Measurements from ENCODE around the gene NTN3. TPM values are rescaled to one million over a fixed set of nuclear protein-coding genes. Genes with fewer than 3 reads are reported as not detected.
A peak's percentile ranks its signal among the peaks of the same experiment; 100 is the strongest.

NTN3 gene
- total RNA-seq, 3 donors from 2014 or later (not counting 1 experiment from before 2014, with no cell fraction given): not detected

DNA sequence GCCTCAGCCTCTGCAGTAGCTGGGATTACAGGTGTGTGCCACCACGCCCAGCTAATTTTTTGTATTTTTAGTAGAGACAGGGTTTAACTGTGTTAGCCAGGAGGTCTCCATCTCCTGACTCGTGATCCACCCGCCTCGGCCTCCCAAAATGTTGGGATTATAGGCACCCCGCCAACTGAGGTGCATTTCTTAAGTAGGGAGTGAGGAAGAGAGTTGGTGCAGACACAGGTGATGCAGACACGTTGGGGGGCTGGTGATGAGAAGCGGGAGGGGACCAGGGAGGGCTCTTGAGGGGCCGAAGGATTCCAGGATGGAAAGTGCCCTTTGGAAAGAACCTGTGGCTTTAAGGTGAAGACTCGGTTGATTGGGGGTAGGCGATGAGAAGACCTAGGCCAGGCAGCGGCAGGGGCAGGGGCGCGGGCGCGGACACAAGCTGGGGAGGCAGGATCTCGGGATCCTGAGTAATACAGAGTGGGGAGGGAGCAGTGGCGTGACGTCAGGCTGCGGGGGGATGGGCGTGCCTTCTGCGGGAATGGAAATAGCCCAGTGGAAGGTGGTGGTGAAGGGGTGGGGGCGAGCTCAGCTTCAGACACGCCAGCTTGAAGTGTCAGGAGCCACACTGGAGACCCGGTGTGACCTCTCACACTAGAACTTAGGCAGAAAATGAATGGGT lies 40.2 kb downstream of the NTN3 start:
- Histone ChIP-seq H3K27ac (ENCODE audit: low read length) (no peak overlapping the region), H3K4me3 (ENCODE audit: low read length) (no peak overlapping the region), H3K9me3 (ENCODE audit: control insufficient read depth, insufficient read depth, low read length) (no peaks in the 10 kb centered on the region), H3K27me3 (ENCODE audit: control insufficient read depth, insufficient read depth, low read length) (no peaks in the 10 kb centered on the region), H3K36me3 (ENCODE audit: control insufficient read depth, insufficient read depth, low read length) (no peaks in the 10 kb centered on the region), H3K4me1 (ENCODE audit: control insufficient read depth, insufficient read depth, low read length) (peaks cover 73% of the 10 kb centered on the region)
- TF ChIP-seq, protein P1, sequence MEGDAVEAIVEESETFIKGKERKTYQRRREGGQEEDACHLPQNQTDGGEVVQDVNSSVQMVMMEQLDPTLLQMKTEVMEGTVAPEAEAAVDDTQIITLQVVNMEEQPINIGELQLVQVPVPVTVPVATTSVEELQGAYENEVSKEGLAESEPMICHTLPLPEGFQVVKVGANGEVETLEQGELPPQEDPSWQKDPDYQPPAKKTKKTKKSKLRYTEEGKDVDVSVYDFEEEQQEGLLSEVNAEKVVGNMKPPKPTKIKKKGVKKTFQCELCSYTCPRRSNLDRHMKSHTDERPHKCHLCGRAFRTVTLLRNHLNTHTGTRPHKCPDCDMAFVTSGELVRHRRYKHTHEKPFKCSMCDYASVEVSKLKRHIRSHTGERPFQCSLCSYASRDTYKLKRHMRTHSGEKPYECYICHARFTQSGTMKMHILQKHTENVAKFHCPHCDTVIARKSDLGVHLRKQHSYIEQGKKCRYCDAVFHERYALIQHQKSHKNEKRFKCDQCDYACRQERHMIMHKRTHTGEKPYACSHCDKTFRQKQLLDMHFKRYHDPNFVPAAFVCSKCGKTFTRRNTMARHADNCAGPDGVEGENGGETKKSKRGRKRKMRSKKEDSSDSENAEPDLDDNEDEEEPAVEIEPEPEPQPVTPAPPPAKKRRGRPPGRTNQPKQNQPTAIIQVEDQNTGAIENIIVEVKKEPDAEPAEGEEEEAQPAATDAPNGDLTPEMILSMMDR (IDR thresholded peaks at IDR 0.05): no peak
- no peaks in the 10 kb centered on the region for H3K9me3 Mint-ChIP-seq
- intact Hi-C loops (cut with micrococcal nuclease): loop anchor here (5.0 kb wide), 1 partner anchor 169 kb away; the partner anchor contains the start of gene ABCA3
- ATAC-seq: no peak
- WGBS (ENCODE audit: insufficient coverage): 91% methylated on average over 24 of the region's 24 CpGs
- peaks cover 0 to 4% of the 10 kb centered on the region in 2 donors for H3K27me3 Mint-ChIP-seq (ENCODE audit: low read depth in 2 of 2)
- H3K4me3 Mint-ChIP-seq: no peak overlapping the region
- DNase-seq: no peak
- H3K36me3 Mint-ChIP-seq: no peaks in the 10 kb centered on the region
- H3K4me1 Mint-ChIP-seq: peaks cover 38 to 55% of the 10 kb centered on the region in 2 donors
- H3K27ac Mint-ChIP-seq: peak overlapping the region in 1 of 2 donors; percentile 90

- Mint-ChIP-seq H3K4me3 (peak overlapping the region; percentile 92), H3K27me3 (ENCODE audit: low read depth in 2 of 2) (peaks cover 0 to 4% of the 10 kb centered on the region in 2 donors), H3K36me3 (no peaks in the 10 kb centered on the region), H3K4me1 (peaks cover 47 to 59% of the 10 kb centered on the region in 2 donors), H3K27ac (peak overlapping the region; percentile 89 to 91), H3K9me3 (no peaks in the 10 kb centered on the region)
- peaks cover 1% of the 10 kb centered on the region for H3K36me3 ChIP-seq (ENCODE audit: control insufficient read depth, insufficient read depth, low read length)
- DNase-seq: no peak
- peak overlapping the region; percentile 91 for H3K27ac ChIP-seq (ENCODE audit: low read length)
- H3K9me3 ChIP-seq (ENCODE audit: control insufficient read depth, insufficient read depth, low read length): no peaks in the 10 kb centered on the region
- H3K27me3 ChIP-seq (ENCODE audit: control insufficient read depth, insufficient read depth, low read length): no peaks in the 10 kb centered on the region
- no peak for ATAC-seq
- WGBS (ENCODE audit: insufficient coverage): 97% methylated on average over 17 of the region's 17 CpGs
- peaks cover 74% of the 10 kb centered on the region for H3K4me1 ChIP-seq (ENCODE audit: control insufficient read depth, insufficient read depth, low read length)
- no peak overlapping the region for H3K4me3 ChIP-seq (ENCODE audit: low read length)
- intact Hi-C loops (cut with micrococcal nuclease): loop anchor here (5.0 kb wide), 1 partner anchor 170 kb away; the partner anchor contains the start of gene ABCA3
- TF ChIP-seq, protein P1 (IDR thresholded peaks at IDR 0.05): no peak
Measured at GRCh38 chr16:2511996-2512734, 41.1 kb downstream of the NTN3 start.

DNA sequence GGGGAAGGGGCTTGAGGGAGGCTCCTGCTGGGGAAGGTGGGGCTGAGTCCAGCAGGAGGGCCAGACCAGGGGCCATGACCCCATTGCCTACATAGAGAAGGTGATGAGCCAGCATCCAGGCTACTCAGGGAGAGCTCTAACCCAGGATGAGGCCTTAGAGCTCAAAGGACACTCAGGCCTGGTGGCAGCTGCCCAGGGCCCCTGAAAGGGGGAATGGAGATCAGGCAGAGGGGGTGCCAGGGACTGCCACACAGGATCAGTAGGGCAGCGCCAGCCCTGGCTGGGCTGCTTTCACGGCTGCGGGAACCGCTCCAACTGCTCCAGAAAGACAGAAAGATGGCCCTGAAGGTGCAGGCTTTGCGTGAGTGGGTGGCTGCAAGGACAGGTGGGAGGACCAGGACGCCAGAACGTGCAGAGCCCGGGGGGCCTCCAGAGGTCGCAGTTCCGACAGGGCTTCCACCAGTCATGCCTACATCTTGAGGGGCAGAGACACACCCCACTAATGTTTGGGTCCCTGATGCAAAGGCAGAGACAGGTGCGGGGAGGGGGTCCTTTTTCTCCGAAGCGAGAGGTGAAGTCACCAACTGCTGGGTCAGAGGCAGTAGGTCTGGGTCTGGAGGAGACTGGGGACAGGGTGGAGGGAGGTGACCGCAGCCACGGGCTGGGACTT lies 41.8 kb downstream of the NTN3 start:
- peak overlapping the region; percentile 30 for H3K4me3 ChIP-seq (ENCODE audit: low read length)
- no peaks in the 10 kb centered on the region for H3K36me3 Mint-ChIP-seq
- H3K9me3 Mint-ChIP-seq: no peaks in the 10 kb centered on the region
- DNase-seq: peak; percentile 51 to 66
- no peaks in the 10 kb centered on the region for H3K27me3 ChIP-seq (ENCODE audit: control insufficient read depth, insufficient read depth, low read length)
- WGBS (ENCODE audit: insufficient coverage): 35% methylated on average over 15 of the region's 15 CpGs
- peak overlapping the region; percentile 91 for H3K27ac ChIP-seq (ENCODE audit: low read length)
- peak overlapping the region; percentile 92 for H3K4me3 Mint-ChIP-seq
- H3K4me1 Mint-ChIP-seq: peaks cover 54 to 65% of the 10 kb centered on the region in 2 donors
- H3K27me3 Mint-ChIP-seq (ENCODE audit: low read depth in 2 of 2): peaks cover 0 to 4% of the 10 kb centered on the region in 2 donors
- H3K9me3 ChIP-seq (ENCODE audit: control insufficient read depth, insufficient read depth, low read length): no peaks in the 10 kb centered on the region
- H3K4me1 ChIP-seq (ENCODE audit: control insufficient read depth, insufficient read depth, low read length): peaks cover 74% of the 10 kb centered on the region
- peaks cover 1% of the 10 kb centered on the region for H3K36me3 ChIP-seq (ENCODE audit: control insufficient read depth, insufficient read depth, low read length)
- peak in 1 of 3 donors; percentile 5 for ATAC-seq
- intact Hi-C loops (cut with micrococcal nuclease): loop anchor here (1.0 to 5.0 kb wide), 2 partner anchors 19 to 171 kb away; partner anchors contain the start of gene ABCA3
- peak overlapping the region; percentile 89 to 91 for H3K27ac Mint-ChIP-seq
- TF ChIP-seq, protein P1 (IDR thresholded peaks at IDR 0.05): no peak
